ENCODE measurements around the gene FAM107B.

FAM107B gene

GRCh38 chr10:14572811-14573210 lies 201.9 kb downstream of the FAM107B start:
- DNase-seq = no peak

DNA sequence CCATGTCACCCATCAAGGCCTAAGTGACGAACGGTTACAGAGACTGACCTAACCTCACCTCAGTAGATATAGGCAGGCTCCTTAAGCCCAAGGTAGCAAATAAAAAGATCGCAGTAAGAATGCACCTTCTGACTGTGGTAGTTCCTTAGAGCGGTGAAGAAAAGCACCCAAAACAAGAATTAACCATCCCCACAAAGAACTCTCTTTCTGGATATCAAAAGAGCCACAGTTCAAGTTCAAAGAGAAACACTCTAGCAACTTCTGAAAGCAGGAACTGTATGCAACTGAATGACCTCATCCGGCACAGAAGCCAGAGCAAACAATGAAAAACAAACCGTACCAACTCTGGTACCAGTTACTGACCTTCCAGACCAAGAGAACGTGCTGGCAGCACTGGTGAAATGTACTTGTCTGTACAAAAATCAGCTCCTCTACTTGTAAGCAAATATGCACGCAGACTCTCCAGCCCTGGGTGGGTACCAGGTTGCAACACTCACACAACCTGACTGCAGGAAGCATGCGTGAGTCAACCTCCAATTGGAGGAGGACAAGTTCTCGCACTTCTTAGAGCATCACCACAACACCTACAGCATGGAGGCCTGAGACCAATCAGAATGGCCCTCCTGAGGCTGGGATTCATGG lies 202.7 kb downstream of the FAM107B start:
- DNase-seq = no peak

- no peak for DNase-seq
Observed at GRCh38 chr10:14570800-14571199, 203.9 kb downstream of the FAM107B start.

GRCh38 chr10:14569274-14570060 lies 205.2 kb downstream of the FAM107B start:
- DNase-seq = no peak

- no peak for DNase-seq
Observed at GRCh38 chr10:14567421-14567820, 207.3 kb downstream of the FAM107B start.

DNA sequence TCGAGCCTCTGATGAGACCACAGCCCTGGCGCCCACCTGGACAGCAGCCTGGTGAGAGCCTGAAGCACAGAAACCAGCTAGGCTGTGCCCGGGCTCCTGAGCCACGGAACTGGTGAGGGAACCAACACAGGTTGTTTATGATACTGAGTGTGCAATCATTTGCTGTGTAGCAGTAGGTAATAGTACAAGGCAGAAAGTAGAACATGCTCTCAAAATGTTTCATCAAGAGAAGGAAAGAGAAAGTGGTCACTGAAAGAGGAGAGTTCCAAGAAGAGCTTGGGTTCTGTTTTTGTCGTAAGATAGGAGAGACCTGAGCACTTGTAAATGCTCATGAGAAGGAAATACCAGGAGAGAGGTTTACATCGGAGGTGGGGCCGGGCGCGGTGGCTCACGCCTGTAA lies 208.2 kb downstream of the FAM107B start:
- no peak for DNase-seq

GRCh38 chr10:14565199-14565598 lies 209.5 kb downstream of the FAM107B start:
- DNase-seq = no peak

- no peak for DNase-seq
Observed at GRCh38 chr10:14564268-14564744, 210.4 kb downstream of the FAM107B start.

DNA sequence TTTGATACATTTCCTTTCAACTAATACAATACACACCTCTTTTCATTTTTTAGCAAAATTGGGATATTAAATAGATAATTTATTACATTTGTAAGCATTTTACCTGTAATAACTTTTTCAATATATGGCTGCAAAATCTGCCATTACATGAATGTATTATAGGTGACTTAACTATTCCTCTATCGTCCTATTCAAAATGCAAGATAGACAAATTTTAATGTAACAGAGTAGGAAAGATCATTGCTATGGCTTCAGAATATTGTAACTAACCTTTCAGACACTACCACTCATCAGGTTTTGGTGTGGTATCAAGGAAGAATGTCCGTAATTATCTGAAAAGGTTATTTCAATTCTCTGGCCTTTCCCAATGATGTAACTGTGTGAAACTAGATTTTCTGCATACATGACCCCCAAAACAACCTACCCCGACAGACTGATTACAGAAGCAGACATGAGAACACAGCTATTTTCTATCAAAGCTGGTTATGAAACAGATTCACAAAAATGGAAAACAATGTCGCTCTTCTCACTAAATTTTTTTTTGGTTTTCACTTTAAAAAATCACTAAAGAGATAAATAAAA lies 211.2 kb downstream of the FAM107B start:
- DNase-seq = no peak

DNA sequence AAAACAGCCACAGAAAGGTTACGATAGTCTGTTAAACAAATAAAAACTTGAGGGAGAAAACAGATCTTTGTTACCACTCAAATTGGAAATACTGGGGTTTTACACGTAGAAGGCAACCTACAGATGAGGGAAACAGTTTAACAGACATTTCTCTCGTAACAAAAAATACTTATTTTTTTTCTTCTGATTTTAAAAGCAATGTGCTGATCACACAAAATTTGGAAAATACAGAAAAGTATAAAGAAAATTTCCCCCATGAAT lies 211.7 kb downstream of the FAM107B start:
- DNase-seq = no peak

GRCh38 chr10:14562218-14563075 lies 212.2 kb downstream of the FAM107B start:
- no peak for DNase-seq

DNA sequence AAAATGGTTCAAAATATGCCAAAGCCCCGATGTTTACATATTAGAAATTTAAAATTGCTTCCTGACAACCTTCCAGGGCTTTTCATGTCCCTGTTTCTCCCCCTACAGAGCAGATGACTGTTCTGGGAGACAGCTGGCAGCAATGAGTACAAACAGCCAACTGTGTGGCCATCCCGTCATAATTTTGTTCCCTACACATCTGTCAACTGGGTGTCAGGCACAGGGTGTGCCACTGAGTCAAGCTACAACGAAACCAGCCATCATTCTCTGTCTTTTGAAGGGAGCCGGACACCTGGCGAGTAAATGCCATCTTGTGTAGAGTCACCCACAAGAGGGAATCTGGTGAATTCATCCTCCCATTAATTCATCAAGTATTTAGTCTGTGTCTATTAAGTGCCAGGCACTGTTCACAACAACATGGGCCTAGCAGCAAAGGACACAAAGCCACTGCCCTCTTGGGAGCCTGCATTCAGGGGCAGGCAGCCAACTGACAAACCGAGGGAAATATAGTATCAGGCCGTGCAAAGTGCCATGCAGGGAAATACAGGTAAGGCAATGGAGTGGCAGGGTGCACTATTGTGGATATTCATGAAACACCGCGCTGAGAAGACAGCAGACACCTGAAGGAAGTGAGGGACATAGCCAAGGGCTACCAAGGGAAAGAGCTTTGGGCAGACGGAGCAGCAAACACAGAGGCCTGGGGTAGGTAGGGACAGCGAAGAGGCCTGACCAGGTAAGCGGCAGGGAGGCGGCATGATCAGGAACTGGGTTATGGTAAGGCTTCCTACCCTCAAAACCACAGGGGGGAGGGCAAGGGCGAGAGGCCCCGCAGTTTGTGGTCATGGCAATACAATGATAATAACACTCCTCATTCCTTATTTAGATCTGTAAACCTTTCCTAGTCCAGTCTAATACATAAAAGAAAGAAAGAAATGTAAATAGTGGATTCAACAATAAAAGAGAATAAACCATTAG lies 213.6 kb downstream of the FAM107B start:
- DNase-seq = no peak

- DNase-seq = no peak
Observed at GRCh38 chr10:14560274-14560673, 214.4 kb downstream of the FAM107B start.

- DNase-seq = no peak
Observed at GRCh38 chr10:14558025-14558424, 216.7 kb downstream of the FAM107B start.

- DNase-seq = no peak
Observed at GRCh38 chr10:14557567-14557966, 217.1 kb downstream of the FAM107B start.

DNA sequence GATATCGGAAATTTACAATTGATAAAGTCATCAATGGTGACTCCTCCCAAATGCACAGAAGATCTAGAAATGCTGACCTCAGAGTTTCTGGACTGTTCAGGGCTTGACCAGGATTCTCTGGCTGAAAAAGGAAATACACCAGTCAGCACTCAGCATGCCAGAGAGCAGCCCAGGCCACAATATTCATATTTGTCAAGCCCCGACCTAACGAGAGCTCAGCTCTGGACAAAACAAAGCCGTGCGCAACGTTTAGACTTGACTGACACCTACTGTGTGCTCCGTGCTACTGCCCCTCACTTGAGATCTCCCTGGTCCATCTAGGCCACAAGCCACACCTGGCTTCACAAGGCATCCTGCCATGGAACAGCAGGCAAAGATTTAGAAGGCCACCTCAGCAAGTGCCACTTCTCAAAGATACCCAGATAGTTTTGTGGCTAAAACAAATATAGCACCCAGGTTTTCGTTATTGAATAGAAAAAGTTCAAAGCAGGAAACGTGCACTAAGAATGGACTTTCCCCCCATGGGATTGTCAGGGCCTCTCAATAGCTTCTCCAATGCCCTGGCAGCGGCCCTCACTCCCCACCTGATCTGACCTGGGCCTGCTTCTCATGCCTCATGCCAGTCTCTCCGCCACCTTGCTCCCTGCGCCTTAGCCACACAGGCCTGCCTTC lies 218.3 kb downstream of the FAM107B start:
- no peak for DNase-seq

- no peak for DNase-seq
Observed at GRCh38 chr10:14555807-14556206, 218.9 kb downstream of the FAM107B start.

DNA sequence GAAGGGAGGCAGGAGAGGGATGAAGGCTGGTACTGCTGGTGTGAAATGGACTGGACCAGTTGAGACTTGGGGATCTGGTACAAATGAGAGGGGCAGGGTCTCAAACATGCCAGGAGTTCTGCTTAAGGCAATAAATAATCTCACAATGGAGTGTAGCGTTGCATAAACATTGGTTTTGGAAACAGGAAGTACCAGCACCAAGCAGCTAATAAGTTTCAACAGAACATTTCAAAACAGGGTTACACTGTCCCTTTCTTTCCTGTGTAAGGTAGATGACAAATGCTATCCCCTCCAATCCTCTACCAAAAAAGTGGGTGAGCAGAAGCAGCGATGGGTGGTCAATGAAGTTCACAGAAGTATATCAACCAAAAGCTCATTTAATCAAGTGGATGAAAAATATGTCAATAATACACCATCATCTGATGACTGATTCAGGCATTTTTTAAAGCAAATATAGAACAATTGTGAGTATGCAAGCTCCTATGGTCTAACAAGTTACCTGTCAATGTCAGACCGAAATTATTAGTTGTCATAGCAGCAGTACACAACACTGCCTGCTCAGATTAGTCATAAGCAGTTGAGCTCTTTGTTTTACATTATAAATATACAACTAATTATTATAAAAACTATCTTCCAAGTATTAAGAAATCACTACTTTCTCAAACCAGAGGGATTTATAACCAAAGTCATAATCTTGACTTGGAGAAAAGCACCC lies 220.0 kb downstream of the FAM107B start:
- DNase-seq = no peak

- DNase-seq = peak; percentile 24
Observed at GRCh38 chr10:14554091-14554490, 220.6 kb downstream of the FAM107B start.

- DNase-seq = no peak
Observed at GRCh38 chr10:14553448-14553847, 221.2 kb downstream of the FAM107B start.

- DNase-seq = no peak
Observed at GRCh38 chr10:14552015-14552414, 222.7 kb downstream of the FAM107B start.
